ENCODE measurements around the gene TRMT112.
A peak's percentile ranks its signal among the peaks of the same experiment; 100 is the strongest.

TRMT112 gene

GRCh38 chr11:64358536-64358906 lies 41.2 kb upstream of the TRMT112 start:
- Histone ChIP-seq H3K4me3 (peak overlapping the region; percentile 76), H3K27me3 (no peaks in the 10 kb centered on the region), H3K27ac (peak overlapping the region; percentile 83), H3K4me1 (peaks cover 81% of the 10 kb centered on the region), H3K9me3 (no peaks in the 10 kb centered on the region), H3K4me2 (peak overlapping the region; percentile 99), H3K9ac (peak overlapping the region; percentile 80), H4K20me1 (peaks cover 19% of the 10 kb centered on the region; the same call in 1 of the 2 replicates), H3K36me3 (peaks cover 28% of the 10 kb centered on the region)
- no peak for TF ChIP-seq Cebpa-rat (IDR thresholded peaks at IDR 0.05)

- Histone ChIP-seq H3K4me2 (peak overlapping the region; percentile 99), H3K27ac (peak overlapping the region; percentile 83), H3K9ac (peak overlapping the region; percentile 80), H3K36me3 (peaks cover 23% of the 10 kb centered on the region), H3K4me3 (peak overlapping the region; percentile 76), H3K9me3 (no peaks in the 10 kb centered on the region), H3K27me3 (no peaks in the 10 kb centered on the region), H3K4me1 (peaks cover 86% of the 10 kb centered on the region), H4K20me1 (peaks cover 19% of the 10 kb centered on the region; the same call in 1 of the 2 replicates)
- no peak for TF ChIP-seq Cebpa-rat (IDR thresholded peaks at IDR 0.05)
These were observed 40.7 kb upstream of the TRMT112 start for GRCh38 chr11:64357904-64358535.

- H3K4me2 ChIP-seq: peak overlapping the region; percentile 99
- peak overlapping the region; percentile 80 for H3K9ac ChIP-seq
- peaks cover 24% of the 10 kb centered on the region; the same call in 1 of the 2 replicates for H4K20me1 ChIP-seq
- peak overlapping the region; percentile 64 for H3K27ac ChIP-seq
- no peaks in the 10 kb centered on the region for H3K9me3 ChIP-seq
- H3K27me3 ChIP-seq: no peaks in the 10 kb centered on the region
- peaks cover 17% of the 10 kb centered on the region for H3K36me3 ChIP-seq
- no peak for TF ChIP-seq Cebpa-rat (IDR thresholded peaks at IDR 0.05)
- peaks cover 92% of the 10 kb centered on the region for H3K4me1 ChIP-seq
- no peak overlapping the region for H3K4me3 ChIP-seq
These were observed 40.1 kb upstream of the TRMT112 start for GRCh38 chr11:64357446-64357845.

GRCh38 chr11:64356498-64357411 lies 39.4 kb upstream of the TRMT112 start:
- H3K9ac ChIP-seq: peak overlapping the region; percentile 80; the same call in 1 of the 2 replicates
- H3K4me2 ChIP-seq: peak overlapping the region; percentile 99
- H4K20me1 ChIP-seq: peaks cover 28% of the 10 kb centered on the region; the same call in 1 of the 2 replicates
- H3K27me3 ChIP-seq: no peaks in the 10 kb centered on the region
- no peaks in the 10 kb centered on the region for H3K9me3 ChIP-seq
- H3K27ac ChIP-seq: peak overlapping the region; percentile 64
- peaks cover 10% of the 10 kb centered on the region for H3K36me3 ChIP-seq
- no peak for TF ChIP-seq Cebpa-rat (IDR thresholded peaks at IDR 0.05)
- H3K4me3 ChIP-seq: no peak overlapping the region
- peaks cover 96% of the 10 kb centered on the region for H3K4me1 ChIP-seq

GRCh38 chr11:64355078-64355940 lies 38.0 kb upstream of the TRMT112 start:
- Histone ChIP-seq H3K36me3 (no peaks in the 10 kb centered on the region), H4K20me1 (peaks cover 28% of the 10 kb centered on the region; the same call in 1 of the 2 replicates), H3K9me3 (no peaks in the 10 kb centered on the region), H3K27ac (peak overlapping the region; percentile 51; the same call in 1 of the 2 replicates), H3K27me3 (no peaks in the 10 kb centered on the region), H3K4me3 (no peak overlapping the region), H3K4me2 (peak overlapping the region; percentile 88), H3K4me1 (peaks cover 96% of the 10 kb centered on the region), H3K9ac (no peak overlapping the region)
- TF ChIP-seq Cebpa-rat (IDR thresholded peaks at IDR 0.05): no peak

- Histone ChIP-seq H3K27me3 (no peaks in the 10 kb centered on the region), H3K4me2 (peak overlapping the region; percentile 98), H3K4me1 (peaks cover 99% of the 10 kb centered on the region), H3K4me3 (no peak overlapping the region), H4K20me1 (peaks cover 22% of the 10 kb centered on the region; the same call in 1 of the 2 replicates), H3K36me3 (no peaks in the 10 kb centered on the region), H3K9me3 (no peaks in the 10 kb centered on the region), H3K27ac (0 out of 2 replicates have a peak overlapping the region, but pooled peaks have one; percentile 41), H3K9ac (no peak overlapping the region)
- TF ChIP-seq Cebpa-rat (IDR thresholded peaks at IDR 0.05): no peak
These were observed 36.6 kb upstream of the TRMT112 start for GRCh38 chr11:64353715-64354506.

- peak overlapping the region; percentile 83 for H3K27ac ChIP-seq
- H3K36me3 ChIP-seq: no peaks in the 10 kb centered on the region
- peaks cover 22% of the 10 kb centered on the region; the same call in 1 of the 2 replicates for H4K20me1 ChIP-seq
- TF ChIP-seq Cebpa-rat (IDR thresholded peaks at IDR 0.05): no peak
- peaks cover 99% of the 10 kb centered on the region for H3K4me1 ChIP-seq
- H3K4me2 ChIP-seq: peak overlapping the region; percentile 98
- peak overlapping the region; percentile 66; the same call in 1 of the 2 replicates for H3K9ac ChIP-seq
- no peaks in the 10 kb centered on the region for H3K27me3 ChIP-seq
- H3K4me3 ChIP-seq: no peak overlapping the region; the same call in 1 of the 2 replicates
- H3K9me3 ChIP-seq: no peaks in the 10 kb centered on the region
These were observed 35.8 kb upstream of the TRMT112 start for GRCh38 chr11:64352995-64353714.
